MM.1S (cell line): ENCODE results near the gene OR8B12.

ENCODE experiments used
- DNase-seq: peaks from one replicate; pipeline ENCODE4 v3.0.0-alpha.2; 2015
- H2AFZ ChIP-seq: fragments of 300-600 bp; sonication (generic); 2 replicates; pipeline ENCODE4 v1.6.0; 2016; ENCODE audit warnings: antibody characterized with exemption, low read length
- H3F3A ChIP-seq: fragments of 300-600 bp; sonication (generic); 2 replicates; pipeline ENCODE4 v1.6.1; 2016; ENCODE audit warnings: mild to moderate bottlenecking, antibody characterized with exemption, low read length, moderate library complexity, mixed read lengths; ENCODE audit not compliant: insufficient read depth
- H3K27ac ChIP-seq: fragments of 300-600 bp; sonication (generic); 2 replicates; pipeline ENCODE4 v1.5.1; 2016; ENCODE audit warnings: mild to moderate bottlenecking, low read length
- H3K27me3 ChIP-seq: fragments of 300-600 bp; sonication (generic); replicated peaks from 2 replicates; pipeline ENCODE4 v1.6.0; 2016; ENCODE audit warnings: low read length; ENCODE audit not compliant: insufficient read depth
- H3K36me3 ChIP-seq: fragments of 300-600 bp; sonication (generic); replicated peaks from 2 replicates; pipeline ENCODE4 v1.6.1; 2016; ENCODE audit warnings: mild to moderate bottlenecking, low read length, mixed read lengths; ENCODE audit not compliant: insufficient read depth
- H3K4me1 ChIP-seq: fragments of 300-600 bp; sonication (generic); 2 replicates; pipeline ENCODE4 v1.6.1; 2016; ENCODE audit warnings: low read length, mixed read lengths
- H3K4me2 ChIP-seq: fragments of 300-600 bp; sonication (generic); 2 replicates; pipeline ENCODE4 v1.6.0; 2016; ENCODE audit warnings: low read depth, low read length
- H3K4me3 ChIP-seq: fragments of 300-600 bp; sonication (generic); 2 replicates; pipeline ENCODE4 v1.5.1; 2016; ENCODE audit warnings: low read length, mixed read lengths
- H3K79me2 ChIP-seq: fragments of 300-600 bp; sonication (generic); 2 replicates; pipeline ENCODE4 v1.6.1; 2016; ENCODE audit warnings: mixed run types, low read length, mixed read lengths
- H3K9ac ChIP-seq: fragments of 300-600 bp; sonication (generic); 2 replicates; pipeline ENCODE4 v1.6.1; 2016; ENCODE audit warnings: low read length, mixed read lengths
- H3K9me2 ChIP-seq: fragments of 300-600 bp; sonication (generic); replicated peaks from 2 replicates; pipeline ENCODE4 v1.6.1; 2016; ENCODE audit warnings: mild to moderate bottlenecking, low read length, mixed read lengths; ENCODE audit not compliant: insufficient read depth
- H3K9me3 ChIP-seq: fragments of 300-600 bp; sonication (generic); replicated peaks from 2 replicates; pipeline ENCODE4 v1.6.1; 2016; ENCODE audit warnings: mild to moderate bottlenecking, low read length, mixed read lengths; ENCODE audit not compliant: insufficient read depth
- H4K20me1 ChIP-seq: fragments of 300-600 bp; sonication (generic); 2 replicates; pipeline ENCODE4 v1.6.1; 2016; ENCODE audit warnings: mild to moderate bottlenecking, low read length, moderate library complexity, mixed read lengths; ENCODE audit not compliant: insufficient read depth
- CTCF ChIP-seq: fragments of 300-600 bp; sonication (generic); IDR thresholded peaks from 2 replicates; pipeline ENCODE4 v1.5.1; 2016; ENCODE audit warnings: antibody characterized with exemption, low read length, mixed read lengths
- EZH2 ChIP-seq: fragments of 300-600 bp; sonication (generic); optimal IDR thresholded peaks from 2 replicates; pipeline ENCODE3; 2017; ENCODE audit warnings: low read depth, mild to moderate bottlenecking, antibody characterized with exemption, low read length, mixed read lengths
- EZH2phosphoT487 ChIP-seq: fragments of 300-600 bp; sonication (generic); IDR thresholded peaks from 2 replicates; pipeline ENCODE4 v1.6.1; 2018; ENCODE audit warnings: antibody characterized with exemption, low read length

OR8B12 gene

GRCh38 chr11:124543554-124543953 lies at the start of gene OR8B12:
Gene OR8B12 (minus strand): TSS chr11:124543654. CDS start chr11:124543654, 0 bp downstream.
- Histone ChIP-seq H3K27me3 (no peaks in the 10 kb centered on the region), H3K4me1 (no peaks in the 10 kb centered on the region), H3K9me2 (no peaks in the 10 kb centered on the region), H3K27ac (no peak within 1 kb of the TSS), H4K20me1 (no peaks in the 10 kb centered on the region), H2AFZ (no peak within 1 kb of the TSS), H3K9me3 (no peaks in the 10 kb centered on the region), H3K79me2 (no peaks in the 10 kb centered on the region), H3K4me3 (no peak within 1 kb of the TSS), H3K36me3 (no peaks in the 10 kb centered on the region), H3F3A (no peaks in the 10 kb centered on the region), H3K4me2 (no peak within 1 kb of the TSS), H3K9ac (no peak within 1 kb of the TSS)
- no peak for DNase-seq
- TF ChIP-seq EZH2, result no peak
- TF ChIP-seq EZH2phosphoT487, result no peak
- no peak for TF ChIP-seq CTCF

GRCh38 chr11:124592627-124593026 lies 49.2 kb upstream of the OR8B12 start:
- Histone ChIP-seq H3K36me3 (no peaks in the 10 kb centered on the region), H4K20me1 (no peaks in the 10 kb centered on the region), H3K9ac (no peak overlapping the region), H3K4me2 (no peak overlapping the region), H3K9me3 (no peaks in the 10 kb centered on the region), H3K9me2 (no peaks in the 10 kb centered on the region), H3K79me2 (no peaks in the 10 kb centered on the region), H3F3A (no peaks in the 10 kb centered on the region), H3K4me1 (0 out of 2 replicates have a peak, but pooled peaks cover 4% of the 10 kb centered on the region), H3K27me3 (no peaks in the 10 kb centered on the region), H2AFZ (no peak overlapping the region), H3K27ac (no peak overlapping the region), H3K4me3 (no peak overlapping the region)
- no peak for DNase-seq
- TF ChIP-seq CTCF (no peak), EZH2 (no peak), EZH2phosphoT487 (no peak)

- no peaks in the 10 kb centered on the region for H3F3A ChIP-seq
- H3K36me3 ChIP-seq, result no peaks in the 10 kb centered on the region
- H3K4me1 ChIP-seq, result 0 out of 2 replicates have a peak, but pooled peaks cover 4% of the 10 kb centered on the region
- H3K27ac ChIP-seq, result no peak overlapping the region
- H3K4me3 ChIP-seq, result no peak overlapping the region
- no peaks in the 10 kb centered on the region for H3K9me2 ChIP-seq
- TF ChIP-seq EZH2phosphoT487 (no peak), EZH2 (no peak), CTCF (no peak)
- DNase-seq, result no peak
- no peaks in the 10 kb centered on the region for H3K9me3 ChIP-seq
- no peak overlapping the region for H3K9ac ChIP-seq
- H3K79me2 ChIP-seq, result no peaks in the 10 kb centered on the region
- H4K20me1 ChIP-seq, result no peaks in the 10 kb centered on the region
- H2AFZ ChIP-seq, result no peak overlapping the region
- H3K27me3 ChIP-seq, result no peaks in the 10 kb centered on the region
- H3K4me2 ChIP-seq, result no peak overlapping the region
Observed at GRCh38 chr11:124591430-124591829, 48.0 kb upstream of the OR8B12 start.
